Measurements from ENCODE around the gene BCAT1.
"Not testable (repeated sequence)": the region's sequence is repeated elsewhere in the genome, so short reads cannot be mapped to it uniquely, and the experiment has no call there.

The BCAT1 gene

GRCh38 chr12:24926080-24926479 is 22.8 kb downstream of the BCAT1 start:
- not testable (repeated sequence) for DNase-seq

- no peak for DNase-seq
These were observed 26.8 kb downstream of the BCAT1 start for GRCh38 chr12:24922090-24922489.

- no peak for DNase-seq
These were observed 27.5 kb downstream of the BCAT1 start for GRCh38 chr12:24921251-24922038.

GRCh38 chr12:24920141-24920540 is 28.8 kb downstream of the BCAT1 start:
- DNase-seq, result no peak

GRCh38 chr12:24919346-24920001 is 29.4 kb downstream of the BCAT1 start:
- no peak for DNase-seq

GRCh38 chr12:24918596-24918995 is 30.3 kb downstream of the BCAT1 start:
- DNase-seq, result no peak

- no peak for DNase-seq
These were observed 33.4 kb downstream of the BCAT1 start for GRCh38 chr12:24915501-24915900.

- DNase-seq, result no peak
These were observed 34.9 kb downstream of the BCAT1 start for GRCh38 chr12:24913953-24914352.

- no peak for DNase-seq
These were observed 35.8 kb downstream of the BCAT1 start for GRCh38 chr12:24913130-24913529.

- DNase-seq, result peak; percentile 33
These were observed 37.6 kb downstream of the BCAT1 start for GRCh38 chr12:24911271-24911791.

- DNase-seq, result not testable (repeated sequence)
These were observed 38.7 kb downstream of the BCAT1 start for GRCh38 chr12:24910192-24910591.

- peak; percentile 23 for DNase-seq
These were observed 39.2 kb downstream of the BCAT1 start for GRCh38 chr12:24909667-24910066.

GRCh38 chr12:24907464-24907863 is 41.4 kb downstream of the BCAT1 start:
- no peak for DNase-seq

- no peak for DNase-seq
These were observed 42.8 kb downstream of the BCAT1 start for GRCh38 chr12:24906141-24906540.

GRCh38 chr12:24905431-24905830 is 43.5 kb downstream of the BCAT1 start:
- DNase-seq, result no peak

GRCh38 chr12:24904871-24905270 is 44.0 kb downstream of the BCAT1 start:
- DNase-seq, result no peak

- DNase-seq, result peak; percentile 49
These were observed 45.4 kb downstream of the BCAT1 start for GRCh38 chr12:24903329-24904088.

- peak; percentile 37 for DNase-seq
These were observed 46.2 kb downstream of the BCAT1 start for GRCh38 chr12:24902511-24903328.

- peak; percentile 36 for DNase-seq
These were observed 47.1 kb downstream of the BCAT1 start for GRCh38 chr12:24901576-24902461.

GRCh38 chr12:24900196-24900595 is 48.7 kb downstream of the BCAT1 start:
- no peak for DNase-seq

- no peak for DNase-seq
These were observed 49.3 kb downstream of the BCAT1 start for GRCh38 chr12:24899503-24900075.

Data from femur (tissue), 1 donor.